Activated CD4-positive, alpha-beta memory T cell treated with anti-CD3 and anti-CD28 coated beads for 36 hours (primary cell): ENCODE data around the gene ADAM19. TPM values are rescaled to one million over a fixed set of nuclear protein-coding genes. Genes with fewer than 3 reads are reported as not detected.

Source experiments
- CTCF ChIA-PET: fragments of 350-600 bp; sonication (Branson Sonifier 250); formaldehyde crosslinking; loops from one replicate; lab custom pipeline; 2021; ENCODE audit warnings: antibody characterized with exemption, inconsistent platforms; lab: Charles Lee
- POLR2A ChIA-PET: fragments of 350-600 bp; sonication (Branson Sonifier 250); formaldehyde crosslinking; loops from one replicate; lab custom pipeline; 2021; ENCODE audit warnings: antibody characterized with exemption; lab: Charles Lee
- DNase-seq: peaks from one replicate; pipeline ENCODE4 v3.0.0-alpha.2; 2020
- H3K27ac Mint-ChIP-seq: one replicate; pipeline ENCODE4 v1.8.0; 2021; ENCODE audit warnings: mixed read lengths
- H3K27me3 Mint-ChIP-seq: one replicate; pipeline ENCODE4 v1.8.0; 2021; ENCODE audit warnings: mixed read lengths
- H3K36me3 Mint-ChIP-seq: one replicate; pipeline ENCODE4 v1.8.0; 2021; ENCODE audit warnings: mixed read lengths
- H3K4me1 Mint-ChIP-seq: one replicate; pipeline ENCODE4 v1.8.0; 2021; ENCODE audit warnings: low read depth, mixed read lengths
- H3K4me3 Mint-ChIP-seq: one replicate; pipeline ENCODE4 v1.8.0; 2021; ENCODE audit warnings: mild to moderate bottlenecking, mixed read lengths
- H3K9me3 Mint-ChIP-seq: one replicate; pipeline ENCODE4 v1.8.0; 2021; ENCODE audit warnings: mixed read lengths
- intact Hi-C: fragments of 100-400 bp; cut with micrococcal nuclease; formaldehyde crosslinking; loops from one replicate; pipeline ENCODE4 v1.15.1; 2023
- total RNA-seq, 2 experiments: library from RNA; stranded (reverse); gene quantifications; one replicate each; pipeline ENCODE4 v1.2.3, GENCODE V29; 2021

ADAM19 gene
- total RNA-seq, 2 experiments from 2014 or later, result 107 to 111 TPM

DNA sequence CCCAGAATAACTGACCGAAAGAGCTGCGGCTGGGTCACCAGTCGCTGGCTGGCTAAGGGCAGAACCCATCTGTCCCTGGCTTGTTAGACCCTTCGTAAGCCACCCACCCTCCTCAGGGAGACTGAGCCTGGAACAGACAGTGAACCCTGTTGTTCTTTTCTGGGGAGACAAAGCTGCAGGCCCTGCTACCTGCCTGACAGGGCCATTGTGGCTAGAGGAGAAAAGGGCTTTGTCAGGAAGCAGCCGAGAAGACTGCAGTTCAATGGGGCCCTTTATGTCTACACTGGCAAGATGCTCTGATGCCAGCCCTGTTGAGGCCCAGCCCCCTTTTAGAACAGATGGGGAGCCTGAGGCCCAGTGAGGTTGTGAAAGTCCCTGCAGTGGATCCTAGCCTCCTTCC lies 119.3 kb downstream of the ADAM19 start:
- no peak for DNase-seq
- Mint-ChIP-seq H3K27ac (no peak overlapping the region), H3K27me3 (peaks cover 11% of the 10 kb centered on the region), H3K36me3 (no peaks in the 10 kb centered on the region), H3K4me3 (no peak overlapping the region), H3K9me3 (no peaks in the 10 kb centered on the region), H3K4me1 (peaks cover 8% of the 10 kb centered on the region)
- CTCF ChIA-PET, result interaction anchor here (1.9 to 2.2 kb wide), 2 partner anchors 13 to 16 kb away, joined by 10 read pairs; no protein-coding TSS in a partner anchor
- intact Hi-C loops, result no loop called here
- POLR2A ChIA-PET, result no interaction called here

DNA sequence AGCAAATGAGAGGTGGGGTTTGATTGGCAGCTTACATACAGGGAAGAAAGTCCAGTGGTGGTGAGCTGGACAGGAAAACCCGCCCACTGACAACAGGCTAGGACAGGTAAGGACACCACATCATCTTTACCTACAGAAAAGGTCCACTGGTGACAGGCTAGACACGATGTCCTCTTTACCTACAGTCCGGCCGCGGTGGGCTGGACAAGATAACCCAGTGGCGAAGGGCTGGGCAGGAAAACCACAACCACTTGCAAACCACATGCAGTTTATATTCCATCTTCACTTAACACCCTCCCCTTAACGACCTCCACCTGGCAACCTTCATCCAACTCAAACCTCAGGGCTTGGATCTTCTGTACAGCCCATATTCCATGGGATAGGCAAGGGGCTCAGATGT lies 120.5 kb downstream of the ADAM19 start:
- ChIA-PET CTCF (interaction anchor here (1.2 kb wide), 1 partner anchor 17 kb away, joined by 3 read pairs; no protein-coding TSS in a partner anchor), POLR2A (no interaction called here)
- peaks cover 3% of the 10 kb centered on the region for H3K27me3 Mint-ChIP-seq
- no peaks in the 10 kb centered on the region for H3K9me3 Mint-ChIP-seq
- DNase-seq, result no peak
- H3K4me3 Mint-ChIP-seq, result no peak overlapping the region
- H3K4me1 Mint-ChIP-seq, result no peaks in the 10 kb centered on the region
- no peak overlapping the region for H3K27ac Mint-ChIP-seq
- intact Hi-C loops, result no loop called here
- no peaks in the 10 kb centered on the region for H3K36me3 Mint-ChIP-seq

DNA sequence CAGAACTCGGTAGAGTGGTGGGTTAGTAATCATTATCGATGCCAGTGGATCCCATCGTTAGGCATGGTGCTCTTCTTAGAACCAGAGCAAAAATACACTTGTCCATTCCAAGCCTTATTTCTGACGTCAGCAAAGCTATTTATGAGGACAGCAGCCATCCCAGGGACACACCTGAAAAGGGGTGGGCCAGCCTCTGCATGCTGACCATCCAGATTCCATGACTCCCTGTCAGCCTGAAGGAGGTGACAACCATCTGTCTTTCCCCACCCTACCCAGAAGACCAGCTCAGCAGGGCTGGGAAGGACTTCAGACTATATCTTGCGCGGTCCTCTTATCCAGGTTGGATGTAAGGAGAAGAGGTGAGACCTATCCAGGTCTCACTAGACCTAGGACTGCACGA lies 121.3 kb downstream of the ADAM19 start:
- Mint-ChIP-seq H3K27ac (no peak overlapping the region), H3K9me3 (no peaks in the 10 kb centered on the region), H3K27me3 (peaks cover 3% of the 10 kb centered on the region), H3K4me3 (no peak overlapping the region), H3K36me3 (no peaks in the 10 kb centered on the region), H3K4me1 (no peaks in the 10 kb centered on the region)
- ChIA-PET POLR2A (no interaction called here), CTCF (no interaction called here)
- no peak for DNase-seq
- intact Hi-C loops, result no loop called here

DNA sequence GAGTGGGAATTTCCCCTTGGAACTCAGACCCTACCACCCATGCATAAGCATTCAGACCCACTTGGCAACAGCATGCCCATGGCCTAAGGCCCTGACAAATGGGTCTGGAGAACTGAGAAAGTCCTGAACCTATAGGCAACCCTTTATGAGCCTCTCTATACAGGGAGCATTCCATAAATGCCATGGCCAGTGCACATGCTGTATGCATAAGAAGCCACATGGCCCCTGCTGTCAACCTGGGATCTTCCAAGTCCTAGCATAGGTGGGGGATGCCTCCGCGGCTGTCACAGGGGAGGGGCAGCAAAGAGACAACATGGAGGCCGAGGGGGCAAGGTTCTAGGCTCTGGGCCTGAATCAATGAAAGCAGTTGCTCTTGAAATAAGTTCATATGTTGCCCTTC lies 123.8 kb downstream of the ADAM19 start:
- no peaks in the 10 kb centered on the region for H3K36me3 Mint-ChIP-seq

DNA sequence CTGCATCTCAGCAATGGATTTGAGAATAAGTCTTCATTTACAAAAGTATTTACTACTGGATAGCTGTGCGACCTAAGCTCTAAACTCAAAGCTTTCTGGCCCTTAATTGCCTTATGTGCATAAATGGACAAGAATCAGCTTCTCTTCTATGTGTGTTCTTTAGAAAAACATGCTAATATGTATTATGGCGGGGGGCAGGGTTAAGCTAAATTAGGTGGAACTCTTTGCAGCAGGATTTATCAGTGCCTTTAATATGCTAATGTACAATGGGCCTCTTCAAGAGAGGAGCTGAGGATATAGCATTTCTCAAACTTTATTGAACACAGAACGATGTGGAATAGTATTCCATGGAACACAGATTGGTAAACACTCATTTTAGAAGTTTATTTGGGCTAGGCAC lies 125.6 kb downstream of the ADAM19 start:
- ChIA-PET POLR2A (no interaction called here), CTCF (interaction anchor here (0.7 to 2.8 kb wide), 7 partner anchors 13 to 146 kb away, joined by 3 to 16 read pairs (median 3); no protein-coding TSS in a partner anchor)
- no peak for DNase-seq
- H3K4me1 Mint-ChIP-seq, result no peaks in the 10 kb centered on the region
- no peaks in the 10 kb centered on the region for H3K27me3 Mint-ChIP-seq
- intact Hi-C loops, result no loop called here
- no peaks in the 10 kb centered on the region for H3K9me3 Mint-ChIP-seq
- H3K4me3 Mint-ChIP-seq, result no peak overlapping the region
- H3K27ac Mint-ChIP-seq, result no peak overlapping the region
- H3K36me3 Mint-ChIP-seq, result no peaks in the 10 kb centered on the region

More for the DNA sequence above, 123.8 kb downstream of the ADAM19 start:
- Mint-ChIP-seq H3K27ac (no peak overlapping the region), H3K9me3 (no peaks in the 10 kb centered on the region), H3K4me3 (no peak overlapping the region), H3K4me1 (no peaks in the 10 kb centered on the region), H3K27me3 (no peaks in the 10 kb centered on the region)
- ChIA-PET POLR2A (no interaction called here), CTCF (no interaction called here)
- no peak for DNase-seq
- intact Hi-C loops, result no loop called here

DNA sequence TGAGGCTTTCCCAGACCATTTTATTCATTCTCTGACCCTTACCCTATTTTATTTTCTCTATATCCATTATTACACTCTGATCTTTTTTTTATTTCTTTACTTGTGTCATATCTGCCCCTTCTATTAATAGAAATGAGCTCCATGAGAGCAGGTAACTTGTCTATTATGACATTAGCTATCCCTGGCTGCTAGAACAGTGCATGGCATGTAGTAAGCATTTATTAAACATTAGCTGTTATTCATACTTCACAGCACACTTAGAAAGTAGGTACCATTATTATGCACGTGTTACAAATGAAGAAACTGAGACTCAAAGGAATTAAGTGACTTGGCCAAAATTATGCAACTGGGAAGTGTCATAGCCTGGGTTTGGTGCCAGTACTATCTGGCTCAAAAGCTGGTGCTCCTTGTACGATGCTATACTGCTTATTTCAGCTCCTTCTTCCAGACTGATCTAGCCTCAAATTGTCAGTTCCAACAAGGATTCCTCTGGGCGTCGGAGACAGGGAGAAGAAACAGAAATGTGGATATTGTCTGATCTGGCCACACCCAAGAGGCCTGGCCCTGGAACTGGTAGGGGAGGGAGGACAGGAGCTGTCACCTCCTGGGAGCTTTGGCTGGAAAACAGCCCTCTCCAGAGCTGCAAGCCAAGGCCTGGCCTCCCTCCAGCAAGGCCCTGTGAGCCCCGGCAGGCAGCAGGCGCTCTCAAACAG lies 126.4 kb downstream of the ADAM19 start:
- Mint-ChIP-seq H3K36me3 (no peaks in the 10 kb centered on the region), H3K27ac (no peak overlapping the region), H3K9me3 (no peaks in the 10 kb centered on the region), H3K27me3 (no peaks in the 10 kb centered on the region), H3K4me3 (no peak overlapping the region), H3K4me1 (no peaks in the 10 kb centered on the region)
- no peak for DNase-seq
- intact Hi-C loops, result no loop called here
- ChIA-PET POLR2A (no interaction called here), CTCF (interaction anchor here (0.9 to 2.8 kb wide), 5 partner anchors 14 to 294 kb away, joined by 3 to 16 read pairs (median 3); partner anchors contain the start of gene LSM11)

- no peak overlapping the region for H3K4me3 Mint-ChIP-seq
- H3K27me3 Mint-ChIP-seq, result no peaks in the 10 kb centered on the region
- no peak overlapping the region for H3K27ac Mint-ChIP-seq
- H3K36me3 Mint-ChIP-seq, result no peaks in the 10 kb centered on the region
- ChIA-PET POLR2A (interaction anchor here (0.6 kb wide), 1 partner anchor 66 kb away, joined by 3 read pairs; no protein-coding TSS in a partner anchor), CTCF (interaction anchor here (0.6 to 1.0 kb wide), 3 partner anchors 25 to 296 kb away, joined by 3 to 4 read pairs (median 3); partner anchors contain the start of gene LSM11)
- no peaks in the 10 kb centered on the region for H3K4me1 Mint-ChIP-seq
- DNase-seq, result no peak
- intact Hi-C loops, result no loop called here
- no peaks in the 10 kb centered on the region for H3K9me3 Mint-ChIP-seq
These were observed 128.4 kb downstream of the ADAM19 start for GRCh38 chr5:157447201-157447637.

DNA sequence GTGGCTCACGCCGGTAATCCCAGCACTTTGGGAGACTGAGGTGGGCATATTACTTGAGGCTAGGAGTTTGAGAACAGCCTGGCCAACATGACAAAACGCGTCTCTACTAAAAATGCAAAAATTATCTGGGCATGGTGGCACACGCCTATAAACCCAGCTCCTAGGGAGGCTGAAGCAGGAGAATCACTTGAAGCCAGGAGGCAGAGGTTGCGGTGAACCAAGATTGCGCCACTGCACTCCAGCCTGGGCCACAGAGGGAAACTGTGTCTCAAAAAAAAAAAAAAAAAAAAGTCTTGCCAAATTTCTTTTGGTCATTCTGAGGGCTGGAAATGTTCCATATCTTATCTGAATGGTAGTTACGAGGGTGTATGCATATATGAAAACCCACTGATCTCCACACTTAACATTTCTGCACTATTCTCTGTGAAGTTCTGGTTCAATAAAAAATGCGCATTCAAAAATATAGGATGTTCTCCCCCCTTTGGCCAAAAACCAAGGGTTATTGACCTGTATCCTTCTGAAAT lies 129.1 kb downstream of the ADAM19 start:
- Mint-ChIP-seq H3K4me3 (no peak overlapping the region), H3K36me3 (no peaks in the 10 kb centered on the region), H3K27me3 (no peaks in the 10 kb centered on the region), H3K4me1 (no peaks in the 10 kb centered on the region), H3K9me3 (no peaks in the 10 kb centered on the region), H3K27ac (no peak overlapping the region)
- intact Hi-C loops, result no loop called here
- POLR2A ChIA-PET, result no interaction called here
- no peak for DNase-seq
- CTCF ChIA-PET, result interaction anchor here (1.0 to 1.4 kb wide), 3 partner anchors 18 to 297 kb away, joined by 3 to 4 read pairs (median 3); no protein-coding TSS in a partner anchor

GRCh38 chr5:157445745-157446411 lies 129.7 kb downstream of the ADAM19 start:
- Mint-ChIP-seq H3K27ac (no peak overlapping the region), H3K36me3 (no peaks in the 10 kb centered on the region), H3K9me3 (no peaks in the 10 kb centered on the region), H3K4me1 (no peaks in the 10 kb centered on the region), H3K4me3 (no peak overlapping the region), H3K27me3 (no peaks in the 10 kb centered on the region)
- ChIA-PET POLR2A (no interaction called here), CTCF (interaction anchor here (1.1 to 1.4 kb wide), 2 partner anchors 19 to 297 kb away, joined by 3 to 4 read pairs; no protein-coding TSS in a partner anchor)
- DNase-seq, result no peak
- intact Hi-C loops, result no loop called here

- CTCF ChIA-PET, result interaction anchor here (1.2 to 1.7 kb wide), 2 partner anchors 12 to 28 kb away, joined by 3 to 6 read pairs; no protein-coding TSS in a partner anchor
- DNase-seq, result no peak
- intact Hi-C loops, result no loop called here
- Mint-ChIP-seq H3K4me3 (no peak overlapping the region), H3K36me3 (no peaks in the 10 kb centered on the region), H3K27me3 (no peaks in the 10 kb centered on the region), H3K27ac (no peak overlapping the region), H3K4me1 (no peaks in the 10 kb centered on the region), H3K9me3 (no peaks in the 10 kb centered on the region)
- POLR2A ChIA-PET, result no interaction called here
These were observed 131.4 kb downstream of the ADAM19 start for GRCh38 chr5:157444224-157444623.

DNA sequence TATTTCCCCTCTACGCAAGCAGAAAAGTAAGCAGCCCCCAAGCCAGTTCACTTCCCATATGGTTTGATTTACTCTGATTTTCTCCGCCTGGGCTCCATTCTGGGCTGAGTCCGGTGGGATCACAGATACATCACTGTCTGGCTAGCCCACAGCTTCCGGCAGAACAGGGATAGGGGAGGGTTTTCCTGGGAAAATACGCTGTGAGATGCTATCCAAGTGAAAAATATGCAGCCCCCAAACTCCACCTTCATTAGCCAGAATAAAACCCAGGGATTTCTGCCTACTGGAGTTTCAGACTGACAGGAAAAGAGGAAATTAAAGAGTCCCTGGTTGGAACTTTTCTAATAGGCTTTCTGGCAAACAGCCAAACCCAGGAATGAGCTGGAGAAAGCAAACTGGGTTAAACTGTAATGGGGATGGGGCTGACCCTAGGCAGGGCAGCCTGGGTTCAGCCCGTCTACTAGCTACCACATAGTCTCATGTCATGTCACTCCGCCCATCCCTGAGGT lies 132.5 kb downstream of the ADAM19 start:
- H3K27ac Mint-ChIP-seq, result no peak overlapping the region
- CTCF ChIA-PET, result interaction anchor here (1.2 kb wide), 1 partner anchor 11 kb away, joined by 3 read pairs; no protein-coding TSS in a partner anchor
- no peaks in the 10 kb centered on the region for H3K36me3 Mint-ChIP-seq
- POLR2A ChIA-PET, result no interaction called here
- no peak overlapping the region for H3K4me3 Mint-ChIP-seq
- H3K4me1 Mint-ChIP-seq, result no peaks in the 10 kb centered on the region
- H3K27me3 Mint-ChIP-seq, result no peaks in the 10 kb centered on the region
- no peak for DNase-seq
- intact Hi-C loops, result no loop called here
- no peaks in the 10 kb centered on the region for H3K9me3 Mint-ChIP-seq

DNA sequence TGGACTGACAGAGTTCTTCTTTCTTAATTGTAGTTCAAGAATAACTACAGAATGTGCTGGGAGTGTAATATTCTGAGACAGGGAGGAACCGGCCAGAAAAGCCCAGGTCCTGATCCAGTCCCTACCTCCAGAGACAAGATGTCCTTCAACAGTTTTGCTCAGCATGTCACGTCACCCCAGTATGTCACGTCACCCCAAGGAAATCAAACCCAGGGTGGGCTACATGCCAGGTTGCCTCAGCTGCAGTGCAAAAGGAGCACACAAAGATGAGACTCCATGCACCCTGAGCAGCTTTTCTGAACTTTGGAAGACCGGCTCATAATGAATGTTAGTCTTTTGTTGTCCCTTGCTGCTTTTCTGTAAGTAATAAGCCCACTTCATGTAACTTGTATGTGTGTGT lies 141.5 kb downstream of the ADAM19 start:
- CTCF ChIA-PET, result interaction anchor here (1.3 to 7.2 kb wide), 5 partner anchors 38 to 308 kb away, joined by 4 to 128 read pairs (median 21); partner anchors contain the start of gene LSM11
- POLR2A ChIA-PET, result interaction anchor here (0.7 kb wide), 1 partner anchor 175 kb away, joined by 3 read pairs; no protein-coding TSS in a partner anchor
- Mint-ChIP-seq H3K36me3 (no peaks in the 10 kb centered on the region), H3K9me3 (peaks cover 4% of the 10 kb centered on the region), H3K27me3 (peaks cover 1% of the 10 kb centered on the region), H3K4me1 (peaks cover 8% of the 10 kb centered on the region), H3K4me3 (no peak overlapping the region), H3K27ac (no peak overlapping the region)
- intact Hi-C loops, result no loop called here
- DNase-seq, result no peak
